ENCODE results near the gene HPCAL1. TPM values are rescaled to one million over a fixed set of nuclear protein-coding genes. Genes with fewer than 3 reads are reported as not detected.

The HPCAL1 gene
- total RNA-seq, 3 donors from 2014 or later (not counting 1 experiment from before 2014, with no cell fraction given): 31.1 to 45.2 (median 39.8) TPM

GRCh38 chr2:10404324-10405143, 101.8 kb downstream of the HPCAL1 start:
- Mint-ChIP-seq H3K4me1 (peaks cover 47 to 61% of the 10 kb centered on the region in 2 donors), H3K4me3 (no peak overlapping the region), H3K27ac (no peak overlapping the region), H3K36me3 (no peaks in the 10 kb centered on the region), H3K27me3 (ENCODE audit: low read depth in 2 of 2) (no peaks in the 10 kb centered on the region), H3K9me3 (no peaks in the 10 kb centered on the region)
- Histone ChIP-seq H3K4me1 (ENCODE audit: control insufficient read depth, insufficient read depth, low read length) (peaks cover 66% of the 10 kb centered on the region), H3K27ac (ENCODE audit: low read length) (no peak overlapping the region), H3K36me3 (ENCODE audit: control insufficient read depth, insufficient read depth, low read length) (peaks cover 2% of the 10 kb centered on the region), H3K9me3 (ENCODE audit: control insufficient read depth, insufficient read depth, low read length) (no peaks in the 10 kb centered on the region), H3K4me3 (ENCODE audit: low read length) (no peak overlapping the region), H3K27me3 (ENCODE audit: control insufficient read depth, insufficient read depth, low read length) (no peaks in the 10 kb centered on the region)
- WGBS (ENCODE audit: insufficient coverage): 97% methylated on average over 20 of the region's 20 CpGs
- TF ChIP-seq CTCF (IDR thresholded peaks at IDR 0.05): no peak
- ATAC-seq (no peak), DNase-seq (no peak)
- intact Hi-C loops (cut with micrococcal nuclease): no loop called here

- Mint-ChIP-seq H3K27ac (no peak overlapping the region), H3K9me3 (no peaks in the 10 kb centered on the region), H3K4me1 (peaks cover 41 to 52% of the 10 kb centered on the region in 2 donors), H3K4me3 (no peak overlapping the region), H3K36me3 (no peaks in the 10 kb centered on the region), H3K27me3 (ENCODE audit: low read depth in 2 of 2) (no peaks in the 10 kb centered on the region)
- no peak for TF ChIP-seq CTCF (IDR thresholded peaks at IDR 0.05)
- H3K4me1 ChIP-seq (ENCODE audit: control insufficient read depth, insufficient read depth, low read length): peaks cover 59% of the 10 kb centered on the region
- H3K27me3 ChIP-seq (ENCODE audit: control insufficient read depth, insufficient read depth, low read length): no peaks in the 10 kb centered on the region
- H3K9me3 ChIP-seq (ENCODE audit: control insufficient read depth, insufficient read depth, low read length): no peaks in the 10 kb centered on the region
- no peak overlapping the region for H3K4me3 ChIP-seq (ENCODE audit: low read length)
- ATAC-seq: no peak
- intact Hi-C loops (cut with micrococcal nuclease): no loop called here
- WGBS (ENCODE audit: insufficient coverage): 93% methylated on average over 13 of the region's 13 CpGs
- DNase-seq: no peak
- H3K27ac ChIP-seq (ENCODE audit: low read length): no peak overlapping the region
- peaks cover 2% of the 10 kb centered on the region for H3K36me3 ChIP-seq (ENCODE audit: control insufficient read depth, insufficient read depth, low read length)
Measured at GRCh38 chr2:10405448-10405847, 102.7 kb downstream of the HPCAL1 start.

- no peak for TF ChIP-seq CTCF (IDR thresholded peaks at IDR 0.05)
- H3K27me3 Mint-ChIP-seq (ENCODE audit: low read depth in 2 of 2): no peaks in the 10 kb centered on the region
- Histone ChIP-seq H3K9me3 (ENCODE audit: control insufficient read depth, insufficient read depth, low read length) (no peaks in the 10 kb centered on the region), H3K4me3 (ENCODE audit: low read length) (no peak overlapping the region), H3K27ac (ENCODE audit: low read length) (no peak overlapping the region), H3K27me3 (ENCODE audit: control insufficient read depth, insufficient read depth, low read length) (no peaks in the 10 kb centered on the region), H3K36me3 (ENCODE audit: control insufficient read depth, insufficient read depth, low read length) (peaks cover 2% of the 10 kb centered on the region), H3K4me1 (ENCODE audit: control insufficient read depth, insufficient read depth, low read length) (peaks cover 59% of the 10 kb centered on the region)
- WGBS (ENCODE audit: insufficient coverage): 91% methylated on average over 10 of the region's 10 CpGs
- intact Hi-C loops (cut with micrococcal nuclease): no loop called here
- no peak overlapping the region for H3K4me3 Mint-ChIP-seq
- no peaks in the 10 kb centered on the region for H3K9me3 Mint-ChIP-seq
- H3K27ac Mint-ChIP-seq: no peak overlapping the region
- no peak for DNase-seq
- no peak for ATAC-seq
- no peaks in the 10 kb centered on the region for H3K36me3 Mint-ChIP-seq
- H3K4me1 Mint-ChIP-seq: peaks cover 35 to 46% of the 10 kb centered on the region in 2 donors
Measured at GRCh38 chr2:10406016-10406415, 103.3 kb downstream of the HPCAL1 start.
